ENCODE measurements around the gene MARCHF3. TPM values are rescaled to one million over a fixed set of nuclear protein-coding genes. Genes with fewer than 3 reads are reported as not detected.
A peak's percentile ranks its signal among the peaks of the same experiment; 100 is the strongest.

Gene MARCHF3
- total RNA-seq, 2 experiments from 2014 or later = 0.73 to 1.6 TPM

DNA sequence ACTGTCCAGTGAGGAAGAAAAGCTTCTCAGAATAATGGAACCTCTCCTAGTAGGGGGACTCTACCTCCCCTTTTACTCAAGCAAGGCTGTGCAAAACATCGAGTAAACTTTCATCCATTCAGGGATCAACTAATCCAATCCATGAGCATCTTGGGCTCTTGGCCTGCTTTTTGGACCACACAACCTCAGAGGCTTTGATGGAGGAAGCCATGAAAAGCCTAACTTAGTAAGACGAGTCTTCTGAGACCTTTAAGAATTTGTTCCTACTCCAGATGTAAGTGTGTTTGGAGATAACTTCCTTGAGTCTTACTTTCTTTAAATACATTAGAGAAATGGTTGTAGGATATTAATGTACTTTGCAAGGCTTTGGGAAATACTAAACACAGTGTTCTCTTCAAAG, 49.1 kb downstream of the MARCHF3 start:
- Mint-ChIP-seq H3K4me3 (no peak overlapping the region), H3K9me3 (ENCODE audit: low read depth) (no peaks in the 10 kb centered on the region), H3K36me3 (no peaks in the 10 kb centered on the region), H3K27ac (no peak overlapping the region), H3K4me1 (peaks cover 5% of the 10 kb centered on the region), H3K27me3 (no peaks in the 10 kb centered on the region)
- ATAC-seq = no peak
- CTCF ChIA-PET = no interaction called here
- DNase-seq = no peak

DNA sequence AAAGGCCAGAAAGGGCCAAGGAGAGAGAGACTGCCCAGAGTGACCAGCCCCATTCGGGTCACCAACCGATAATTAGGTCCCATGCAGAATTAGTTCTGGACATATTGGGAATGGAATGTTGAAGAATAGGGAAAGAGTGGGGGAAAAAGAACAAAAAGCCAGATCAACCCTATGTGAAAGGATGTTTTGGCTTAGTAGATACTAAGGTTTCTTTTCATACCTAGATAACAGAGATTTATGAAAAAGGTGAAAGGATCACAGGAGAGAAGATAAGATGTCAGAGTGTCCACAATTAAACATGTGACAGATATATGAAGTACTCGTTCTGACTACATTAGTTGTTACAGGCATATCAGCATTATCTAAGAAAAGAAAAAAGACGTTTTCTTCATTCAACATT, 52.1 kb downstream of the MARCHF3 start:
- Mint-ChIP-seq H3K9me3 (ENCODE audit: low read depth) (no peaks in the 10 kb centered on the region), H3K4me1 (peaks cover 6% of the 10 kb centered on the region), H3K27me3 (no peaks in the 10 kb centered on the region), H3K27ac (no peak overlapping the region), H3K4me3 (no peak overlapping the region), H3K36me3 (no peaks in the 10 kb centered on the region)
- ATAC-seq (no peak), DNase-seq (no peak)
- CTCF ChIA-PET = no interaction called here

DNA sequence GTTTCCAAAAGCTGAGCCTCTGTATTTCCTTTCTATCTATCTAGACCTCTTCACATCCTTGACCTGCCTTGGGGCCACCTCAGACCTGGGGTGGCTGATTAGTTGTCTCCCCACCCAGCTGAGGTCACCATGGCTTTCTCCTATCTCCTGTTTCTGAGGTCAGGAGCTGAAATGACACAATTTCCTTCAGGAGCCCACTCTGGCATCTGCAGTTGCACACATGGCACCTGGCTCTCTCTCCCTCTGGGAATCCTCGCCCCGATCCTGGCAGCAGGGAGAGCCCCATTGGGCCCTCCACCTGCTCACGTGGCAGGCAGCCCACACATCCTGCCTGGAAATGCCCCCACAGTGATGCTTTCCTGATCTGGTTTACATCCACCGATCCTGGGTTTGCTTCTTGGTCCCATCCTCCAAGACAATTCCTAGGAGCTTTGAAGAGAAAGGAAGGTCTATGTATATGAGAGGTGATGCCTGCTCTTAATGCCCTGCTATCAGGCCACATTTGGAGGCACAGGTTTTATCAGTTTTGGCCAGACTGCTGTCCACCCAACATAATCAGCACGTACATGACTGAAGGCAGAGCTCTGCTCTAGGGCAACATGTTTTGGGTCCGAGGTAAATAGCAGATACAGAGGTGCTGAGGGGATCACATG, 53.7 kb downstream of the MARCHF3 start:
- CTCF ChIA-PET = no interaction called here
- H3K9me3 Mint-ChIP-seq (ENCODE audit: low read depth) = no peaks in the 10 kb centered on the region
- ATAC-seq = no peak

DNA sequence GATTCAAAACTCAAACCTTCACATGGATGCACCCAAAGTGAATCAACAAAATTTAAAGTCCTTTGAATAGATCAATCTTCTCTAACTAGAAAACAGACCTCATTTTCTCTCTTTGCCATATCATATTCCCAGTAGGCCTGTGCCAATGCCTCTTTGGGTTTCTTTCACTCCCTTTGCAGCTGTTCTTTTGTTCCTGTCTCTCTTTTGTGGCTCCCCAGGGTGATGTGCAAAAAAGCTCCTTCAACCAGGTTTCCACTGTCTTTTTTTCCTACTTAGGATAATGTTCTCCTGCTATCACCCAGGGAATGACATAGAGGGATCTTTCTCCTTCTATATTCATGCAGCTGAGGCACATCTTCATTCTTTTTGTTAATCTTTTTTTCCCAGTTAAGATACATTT, 54.6 kb downstream of the MARCHF3 start:
- Mint-ChIP-seq H3K36me3 (no peaks in the 10 kb centered on the region), H3K27me3 (no peaks in the 10 kb centered on the region), H3K4me3 (no peak overlapping the region), H3K4me1 (peaks cover 22% of the 10 kb centered on the region), H3K9me3 (ENCODE audit: low read depth) (no peaks in the 10 kb centered on the region), H3K27ac (no peak overlapping the region)
- ATAC-seq = no peak
- CTCF ChIA-PET = no interaction called here
- DNase-seq = no peak

More for the DNA sequence above, 53.7 kb downstream of the MARCHF3 start:
- Mint-ChIP-seq H3K4me3 (no peak overlapping the region), H3K27ac (no peak overlapping the region), H3K36me3 (no peaks in the 10 kb centered on the region), H3K4me1 (peaks cover 21% of the 10 kb centered on the region), H3K27me3 (no peaks in the 10 kb centered on the region)
- no peak for DNase-seq

DNA sequence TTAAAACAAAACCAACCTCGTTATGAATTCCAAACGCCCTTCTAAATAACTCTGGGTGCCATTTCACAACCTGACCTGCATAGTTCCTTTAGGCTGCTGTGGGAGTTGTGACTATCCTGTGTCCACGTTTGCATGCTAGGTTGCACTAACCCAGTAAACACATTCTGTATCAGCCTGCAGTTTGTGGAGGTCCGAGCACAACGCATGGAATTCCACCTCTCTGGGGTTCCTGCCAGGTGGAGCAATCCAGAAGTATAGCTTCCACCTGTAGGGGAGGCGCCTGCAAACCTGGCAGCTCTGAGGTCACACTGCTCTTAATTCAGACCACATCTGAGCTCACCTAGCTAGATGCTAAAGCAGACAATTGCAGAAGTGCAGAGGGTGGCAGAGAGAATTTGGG, 57.2 kb downstream of the MARCHF3 start:
- Mint-ChIP-seq H3K36me3 (no peaks in the 10 kb centered on the region), H3K4me1 (peaks cover 24% of the 10 kb centered on the region), H3K27ac (peak overlapping the region; percentile 52), H3K27me3 (no peaks in the 10 kb centered on the region), H3K4me3 (no peak overlapping the region), H3K9me3 (ENCODE audit: low read depth) (no peaks in the 10 kb centered on the region)
- ATAC-seq (no peak), DNase-seq (no peak)
- CTCF ChIA-PET = no interaction called here

DNA sequence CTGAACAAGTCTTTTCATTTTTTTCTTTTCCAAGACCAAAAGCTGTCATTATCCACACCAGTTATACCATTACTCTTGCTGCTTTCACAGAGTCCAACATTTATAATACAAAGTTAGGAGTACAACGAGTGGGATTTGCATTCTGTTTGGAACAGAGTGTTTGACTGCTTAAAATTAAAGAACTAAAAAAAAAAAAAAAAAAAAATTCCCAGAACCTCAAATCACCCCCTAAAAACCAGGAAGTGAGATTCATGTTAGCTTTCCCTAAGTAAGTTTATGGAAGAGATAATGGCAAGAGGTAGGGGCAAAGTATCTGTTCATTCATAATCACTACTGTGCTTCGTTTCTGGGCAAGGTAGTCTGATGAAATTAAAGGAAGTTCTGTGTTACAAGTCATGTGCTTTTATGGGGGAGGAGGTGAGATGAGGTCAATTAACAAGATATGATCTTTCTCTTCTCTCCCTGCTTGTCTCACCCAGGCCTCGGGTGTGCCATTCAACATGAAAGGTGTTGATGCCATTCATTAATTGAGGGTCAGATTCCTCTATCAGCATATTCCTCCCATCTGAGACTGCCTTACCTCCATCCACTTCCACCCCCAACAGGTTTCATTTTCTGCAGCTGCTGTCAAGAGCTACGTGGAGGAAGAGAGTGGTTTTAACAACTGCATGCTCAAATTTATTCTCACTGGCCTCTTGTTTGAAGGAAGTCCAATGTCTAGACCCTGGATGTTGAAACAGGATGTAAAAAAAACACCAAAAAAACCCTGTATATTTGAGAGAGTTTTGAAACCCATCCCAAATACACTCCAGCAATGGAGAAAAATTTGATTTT, 58.1 kb downstream of the MARCHF3 start:
- DNase-seq (peak; percentile 50), ATAC-seq (peak; percentile 82)
- Mint-ChIP-seq H3K36me3 (no peaks in the 10 kb centered on the region), H3K4me1 (peaks cover 24% of the 10 kb centered on the region), H3K27me3 (no peaks in the 10 kb centered on the region), H3K27ac (peak overlapping the region; percentile 84), H3K9me3 (ENCODE audit: low read depth) (no peaks in the 10 kb centered on the region), H3K4me3 (peak overlapping the region; percentile 23)
- CTCF ChIA-PET = no interaction called here

DNA sequence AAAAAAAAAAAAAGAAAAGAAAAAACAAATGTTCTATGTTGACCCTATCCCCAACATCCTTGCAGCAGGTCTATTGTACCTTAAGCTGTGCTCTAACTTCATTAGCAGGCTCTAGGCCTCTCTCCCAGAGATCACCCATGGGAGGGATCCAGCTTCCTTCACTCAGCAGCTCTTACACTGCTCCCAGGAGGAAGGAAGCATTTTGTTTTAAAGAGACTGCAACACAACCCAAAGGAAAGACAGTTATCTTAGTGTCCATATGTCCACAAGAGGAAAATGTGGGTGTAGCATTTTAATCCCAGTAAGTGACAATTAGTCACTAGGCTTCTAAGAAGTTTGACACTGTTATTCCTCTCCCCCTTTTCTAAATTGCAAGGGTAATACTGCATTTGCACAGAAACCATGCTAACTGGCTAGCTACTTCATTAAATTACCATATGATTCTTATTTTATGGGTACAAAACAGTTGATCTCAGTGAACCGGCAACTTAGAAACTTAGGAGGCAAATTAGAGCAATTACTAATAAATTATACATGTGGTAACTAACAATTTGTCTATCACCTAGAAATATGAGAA, 58.8 kb downstream of the MARCHF3 start:
- no peak overlapping the region for H3K4me3 Mint-ChIP-seq
- H3K27ac Mint-ChIP-seq = no peak overlapping the region
- no peak for ATAC-seq
- no peaks in the 10 kb centered on the region for H3K36me3 Mint-ChIP-seq
- CTCF ChIA-PET = no interaction called here
- peaks cover 22% of the 10 kb centered on the region for H3K4me1 Mint-ChIP-seq
- DNase-seq = no peak
- no peaks in the 10 kb centered on the region for H3K9me3 Mint-ChIP-seq (ENCODE audit: low read depth)
- H3K27me3 Mint-ChIP-seq = no peaks in the 10 kb centered on the region

DNA sequence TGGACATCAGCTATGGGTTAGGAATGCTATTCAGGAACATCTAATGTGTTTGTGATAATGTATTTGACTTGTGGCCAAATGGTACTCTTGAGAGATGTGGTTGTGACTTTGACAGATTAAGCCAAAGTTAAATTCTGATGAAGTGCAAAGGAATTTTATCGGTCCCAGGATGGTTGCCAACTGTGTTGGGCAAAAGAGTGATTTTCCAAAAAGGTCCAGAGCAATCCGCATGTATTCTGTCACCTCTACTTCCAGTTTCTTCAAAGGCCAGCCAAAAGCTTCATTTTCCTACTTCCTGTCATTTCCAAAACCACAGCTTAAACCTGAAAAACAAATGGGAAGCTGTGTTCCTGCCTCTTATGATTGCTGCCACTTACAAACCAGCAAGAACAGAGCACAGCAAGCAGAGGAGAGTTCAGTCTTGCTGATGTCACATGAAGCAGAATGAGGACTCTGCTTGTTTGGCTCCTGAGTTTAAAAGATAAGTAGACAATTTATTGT, 59.8 kb downstream of the MARCHF3 start:
- peaks cover 19% of the 10 kb centered on the region for H3K4me1 Mint-ChIP-seq
- ATAC-seq (no peak), DNase-seq (no peak)
- no peak overlapping the region for H3K27ac Mint-ChIP-seq
- CTCF ChIA-PET = interaction anchor here (0.8 kb wide), 1 partner anchor 12 kb away, joined by 3 read pairs; no protein-coding TSS in a partner anchor
- H3K9me3 Mint-ChIP-seq (ENCODE audit: low read depth) = no peaks in the 10 kb centered on the region
- H3K36me3 Mint-ChIP-seq = no peaks in the 10 kb centered on the region
- H3K27me3 Mint-ChIP-seq = no peaks in the 10 kb centered on the region
- no peak overlapping the region for H3K4me3 Mint-ChIP-seq

DNA sequence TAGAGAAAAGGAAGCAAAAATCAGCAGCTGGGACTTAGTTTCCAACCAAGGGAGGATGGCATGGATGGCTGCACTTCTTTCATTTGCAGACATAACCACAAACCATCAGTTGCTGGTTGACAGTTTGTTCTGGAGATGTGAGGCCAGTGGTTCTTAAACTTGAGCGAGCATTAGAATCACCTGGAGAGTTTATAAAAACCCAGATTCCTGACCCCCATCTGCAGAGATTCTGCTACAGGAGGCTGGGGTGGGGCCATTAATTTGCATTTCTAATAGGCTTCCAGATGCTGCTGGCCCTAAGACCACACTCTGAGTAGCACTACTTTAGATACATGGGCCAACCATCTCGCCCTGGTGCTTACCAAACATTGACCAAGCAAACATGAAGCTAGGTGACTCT, 60.8 kb downstream of the MARCHF3 start:
- H3K4me3 Mint-ChIP-seq = no peak overlapping the region
- CTCF ChIA-PET = no interaction called here
- ATAC-seq (no peak), DNase-seq (no peak)
- no peaks in the 10 kb centered on the region for H3K9me3 Mint-ChIP-seq (ENCODE audit: low read depth)
- no peaks in the 10 kb centered on the region for H3K36me3 Mint-ChIP-seq
- no peaks in the 10 kb centered on the region for H3K27me3 Mint-ChIP-seq
- peaks cover 19% of the 10 kb centered on the region for H3K4me1 Mint-ChIP-seq
- no peak overlapping the region for H3K27ac Mint-ChIP-seq

DNA sequence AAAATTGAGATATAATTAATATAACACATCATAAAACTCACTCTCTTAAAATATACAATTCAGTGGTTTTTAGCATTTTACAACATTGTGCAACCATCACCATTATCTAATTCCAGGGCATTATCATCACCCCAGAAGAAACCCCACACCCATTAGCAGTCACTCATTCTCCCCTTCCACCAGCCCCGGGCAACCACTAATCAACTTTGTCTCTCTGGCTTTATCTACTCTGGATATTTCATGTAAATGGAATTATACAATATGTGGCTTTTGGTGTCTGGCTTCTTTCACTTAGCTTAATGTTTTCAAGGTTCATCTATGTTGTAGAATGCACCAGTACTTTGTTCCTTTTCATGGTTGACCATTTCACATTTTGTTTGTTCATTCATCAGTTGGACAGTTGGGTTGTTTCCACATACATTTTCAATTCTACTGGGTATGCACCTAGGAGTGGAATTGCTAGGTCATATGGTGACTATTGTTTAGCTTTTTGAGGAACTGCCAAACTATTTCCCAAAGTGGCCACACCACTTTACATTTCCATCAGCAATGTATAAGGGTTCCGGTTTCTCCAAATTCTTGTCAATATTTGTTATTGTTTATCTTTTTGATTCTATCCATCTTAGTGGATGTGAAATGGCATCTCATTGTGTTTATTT, 62.4 kb downstream of the MARCHF3 start:
- Mint-ChIP-seq H3K36me3 (no peaks in the 10 kb centered on the region), H3K27me3 (no peaks in the 10 kb centered on the region), H3K4me1 (peaks cover 15% of the 10 kb centered on the region), H3K27ac (no peak overlapping the region), H3K9me3 (ENCODE audit: low read depth) (no peaks in the 10 kb centered on the region), H3K4me3 (no peak overlapping the region)
- CTCF ChIA-PET = no interaction called here
- DNase-seq (no peak), ATAC-seq (no peak)

DNA sequence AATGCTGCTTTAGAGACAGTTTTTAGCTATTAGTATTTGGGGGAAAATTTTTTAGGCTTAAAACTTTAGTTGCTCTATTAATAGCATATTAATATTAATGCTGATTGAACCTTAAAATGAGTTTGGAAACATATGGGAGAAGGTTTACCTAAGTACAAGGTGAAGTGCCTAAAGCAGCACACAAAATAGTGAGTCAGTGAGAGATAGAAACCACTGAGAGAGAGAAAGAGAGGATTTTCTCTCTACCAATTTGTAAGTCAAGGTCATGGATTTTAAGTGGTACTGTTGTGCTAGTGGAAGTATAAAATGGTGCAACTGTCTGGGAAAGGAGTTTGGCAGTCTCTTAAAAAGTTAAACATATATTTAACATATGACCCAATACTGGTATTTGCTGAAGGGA, 64.9 kb downstream of the MARCHF3 start:
- Mint-ChIP-seq H3K27me3 (no peaks in the 10 kb centered on the region), H3K36me3 (no peaks in the 10 kb centered on the region), H3K9me3 (ENCODE audit: low read depth) (no peaks in the 10 kb centered on the region), H3K4me1 (no peaks in the 10 kb centered on the region), H3K4me3 (no peak overlapping the region), H3K27ac (no peak overlapping the region)
- DNase-seq (no peak), ATAC-seq (no peak)
- CTCF ChIA-PET = no interaction called here

DNA sequence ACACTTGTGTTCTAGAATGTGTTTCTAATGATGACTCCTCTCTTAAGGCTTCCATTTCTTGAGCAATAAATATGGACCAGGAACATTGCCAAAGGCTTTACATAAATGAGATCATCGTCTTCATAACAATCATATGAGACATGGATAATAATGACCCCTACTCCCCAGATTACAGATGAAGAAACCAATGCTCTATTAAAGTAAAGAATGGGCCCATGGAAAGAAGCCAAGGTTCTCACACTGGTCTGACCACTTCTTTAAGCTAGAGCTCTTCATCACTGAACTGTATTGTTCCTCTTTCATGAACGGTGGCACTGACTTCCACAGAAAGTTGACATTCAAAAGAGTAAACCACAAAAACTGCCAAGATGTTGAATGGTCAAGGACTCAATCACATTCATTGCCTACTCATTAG, 65.3 kb downstream of the MARCHF3 start:
- Mint-ChIP-seq H3K4me3 (no peak overlapping the region), H3K27me3 (no peaks in the 10 kb centered on the region), H3K4me1 (no peaks in the 10 kb centered on the region), H3K27ac (no peak overlapping the region), H3K36me3 (no peaks in the 10 kb centered on the region), H3K9me3 (ENCODE audit: low read depth) (no peaks in the 10 kb centered on the region)
- no peak for DNase-seq
- CTCF ChIA-PET = no interaction called here
- no peak for ATAC-seq

DNA sequence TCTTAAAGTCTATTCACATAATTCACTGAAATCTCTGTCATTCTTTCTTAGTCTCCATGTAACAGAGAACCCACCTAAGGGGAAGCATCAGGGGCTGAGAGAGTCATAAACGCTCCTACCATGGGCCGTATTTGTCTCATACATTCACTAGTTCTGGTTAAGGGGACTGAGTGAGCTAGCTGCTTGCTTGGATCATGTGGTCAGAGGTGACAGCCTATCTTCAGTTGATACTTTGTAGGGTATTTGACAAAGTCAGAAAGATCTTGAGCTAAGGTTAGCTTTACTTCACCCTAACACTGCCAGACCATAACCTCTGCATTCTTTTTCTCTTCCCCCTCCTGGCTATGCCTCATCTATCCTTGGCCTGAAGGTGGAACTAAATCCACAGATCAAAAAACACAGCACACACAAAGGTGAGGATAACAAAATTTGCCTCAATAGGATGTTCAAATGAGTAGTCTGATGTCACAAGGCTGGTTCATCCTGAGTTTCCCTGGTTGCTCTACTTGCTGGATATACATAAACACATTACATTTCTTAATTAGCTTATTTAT, 66.5 kb downstream of the MARCHF3 start:
- H3K36me3 Mint-ChIP-seq = no peaks in the 10 kb centered on the region
- no peaks in the 10 kb centered on the region for H3K9me3 Mint-ChIP-seq (ENCODE audit: low read depth)
- H3K27ac Mint-ChIP-seq = no peak overlapping the region
- H3K4me1 Mint-ChIP-seq = no peaks in the 10 kb centered on the region
- CTCF ChIA-PET = no interaction called here
- no peak for DNase-seq
- H3K4me3 Mint-ChIP-seq = no peak overlapping the region
- no peak for ATAC-seq
- H3K27me3 Mint-ChIP-seq = peaks cover 4% of the 10 kb centered on the region

Measured in activated CD8-positive, alpha-beta memory T cell treated with anti-CD3 and anti-CD28 coated beads, Interleukin-2, amount 10 ng/mL, durations not matched to agents 7 days and 5 days (primary cell).